Cardiac muscle cell (in vitro differentiated cells and primary cell): ENCODE data around the gene TCEANC2. TPM values are rescaled to one million over a fixed set of nuclear protein-coding genes. Genes with fewer than 3 reads are reported as not detected.
"Not testable (repeated sequence)": the region's sequence is repeated elsewhere in the genome, so short reads cannot be mapped to it uniquely, and the experiment has no call there.

ENCODE experiments used
- DNase-seq, 2 donors: peaks; one replicate each; pipeline versions ENCODE4 v3.0.0 to v3.0.0-alpha.2; 2010 to 2017; ENCODE audit warnings: low read depth in 1 of 2, low spot score in 1 of 2
- H3K27ac ChIP-seq: fragments of 200-600 bp; sonication (generic); 2 replicates; pipeline ENCODE4 v1.5.1; 2016
- H3K27me3 ChIP-seq: fragments of 200-600 bp; sonication (generic); 2 replicates; pipeline ENCODE4 v1.6.0; 2016; ENCODE audit warnings: control low read depth
- H3K36me3 ChIP-seq: fragments of 200-600 bp; sonication (generic); 2 replicates; pipeline ENCODE4 v1.5.1; 2016; ENCODE audit warnings: control low read depth
- H3K4me1 ChIP-seq: fragments of 200-600 bp; sonication (generic); 2 replicates; pipeline ENCODE4 v1.8.1; 2017; ENCODE audit warnings: low read depth, mild to moderate bottlenecking, mixed run types
- H3K4me3 ChIP-seq: fragments of 200-600 bp; sonication (generic); 2 replicates; pipeline ENCODE4 v1.5.1; 2016; ENCODE audit warnings: mild to moderate bottlenecking
- H3K9me3 ChIP-seq: fragments of 200-600 bp; sonication (generic); 2 replicates; pipeline ENCODE4 v1.5.1; 2017; ENCODE audit warnings: low read depth, mild to moderate bottlenecking, control low read depth
- polyA plus RNA-seq: library from polyadenylated mRNA; unstranded; fragments of >200 nt; fragmentation: Nextera tagmentation; extraction: Ambion mirVana; gene quantifications from 2 replicates; pipeline ENCODE4 v1.2.1, GENCODE V29; 2016
- total RNA-seq: library from RNA; depleted of rRNA; stranded (reverse); fragments of >200 nt; gene quantifications from 2 replicates; pipeline ENCODE4 v1.2.3, GENCODE V29; 2016
- TF ChIP-seq, protein P1 (sequence below): IDR thresholded peaks from 2 replicates; pipeline ENCODE4 v1.5.1; 2012; ENCODE audit warnings: low read depth, mild to moderate bottlenecking, low read length

The TCEANC2 gene
- total RNA-seq (5.7 and 10.1 TPM in 2 replicates), polyA plus RNA-seq (8.2 and 14.4 TPM in 2 replicates)

DNA sequence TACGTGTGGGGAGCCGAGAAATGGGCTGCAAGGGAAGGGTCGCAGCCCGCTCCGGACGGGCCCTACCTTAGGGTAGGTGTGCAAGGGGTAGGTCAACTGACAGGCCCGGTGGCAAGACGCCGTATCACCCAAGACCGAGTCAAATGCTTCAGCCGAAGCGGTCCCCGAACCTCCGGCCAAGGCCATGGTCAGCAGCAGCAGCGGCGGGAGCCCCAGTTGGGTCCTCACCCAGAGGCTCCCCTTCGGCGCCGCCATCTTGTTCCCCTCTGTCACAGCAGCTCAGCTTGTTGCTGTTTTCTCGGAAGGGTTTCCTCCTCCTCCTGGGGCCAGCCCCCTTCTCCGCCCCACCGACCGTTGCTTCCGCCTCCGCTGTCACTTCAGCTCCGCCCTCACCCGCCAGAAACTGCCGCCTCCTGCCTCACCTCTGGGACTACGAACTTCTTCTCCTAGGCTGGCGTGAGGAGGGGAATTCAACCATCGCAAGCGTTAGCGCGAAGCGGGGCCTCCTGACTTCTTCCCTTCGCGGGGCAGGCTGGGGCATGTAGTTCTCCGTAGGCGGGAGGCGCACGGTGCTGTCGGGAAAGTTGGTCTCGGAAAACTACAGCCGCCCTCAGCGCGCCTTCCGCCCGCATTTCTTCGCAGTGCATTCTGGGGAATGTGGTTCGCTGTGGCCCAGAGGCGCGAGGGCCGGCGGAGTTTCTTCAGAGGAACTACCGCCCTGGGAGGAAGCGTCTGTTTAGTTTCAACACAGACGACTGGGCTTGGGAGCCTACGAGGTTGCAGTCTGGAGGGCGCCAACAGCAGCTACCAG is at the start of gene TCEANC2, which contains the start of gene TMEM59:
Gene TCEANC2, plus strand, starts transcription at position 675 of the 811 bp plus-strand sequence. CDS start 815 bp downstream, outside the sequence.
Gene TMEM59, minus strand, starts transcription at position 271 of the 811 bp plus-strand sequence. Its CDS starts 16 bp downstream, at position 255.
- DNase-seq: peak; percentile 97 to 100
- Histone ChIP-seq H3K4me1 (peaks cover 14% of the 10 kb centered on the region), H3K36me3 (no peaks in the 10 kb centered on the region), H3K27ac (peak within 1 kb of the TSS; percentile 96), H3K4me3 (peak within 1 kb of the TSS; percentile 81), H3K9me3 (no peaks in the 10 kb centered on the region), H3K27me3 (no peaks in the 10 kb centered on the region)
- TF ChIP-seq, protein P1, sequence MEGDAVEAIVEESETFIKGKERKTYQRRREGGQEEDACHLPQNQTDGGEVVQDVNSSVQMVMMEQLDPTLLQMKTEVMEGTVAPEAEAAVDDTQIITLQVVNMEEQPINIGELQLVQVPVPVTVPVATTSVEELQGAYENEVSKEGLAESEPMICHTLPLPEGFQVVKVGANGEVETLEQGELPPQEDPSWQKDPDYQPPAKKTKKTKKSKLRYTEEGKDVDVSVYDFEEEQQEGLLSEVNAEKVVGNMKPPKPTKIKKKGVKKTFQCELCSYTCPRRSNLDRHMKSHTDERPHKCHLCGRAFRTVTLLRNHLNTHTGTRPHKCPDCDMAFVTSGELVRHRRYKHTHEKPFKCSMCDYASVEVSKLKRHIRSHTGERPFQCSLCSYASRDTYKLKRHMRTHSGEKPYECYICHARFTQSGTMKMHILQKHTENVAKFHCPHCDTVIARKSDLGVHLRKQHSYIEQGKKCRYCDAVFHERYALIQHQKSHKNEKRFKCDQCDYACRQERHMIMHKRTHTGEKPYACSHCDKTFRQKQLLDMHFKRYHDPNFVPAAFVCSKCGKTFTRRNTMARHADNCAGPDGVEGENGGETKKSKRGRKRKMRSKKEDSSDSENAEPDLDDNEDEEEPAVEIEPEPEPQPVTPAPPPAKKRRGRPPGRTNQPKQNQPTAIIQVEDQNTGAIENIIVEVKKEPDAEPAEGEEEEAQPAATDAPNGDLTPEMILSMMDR: no peak

DNA sequence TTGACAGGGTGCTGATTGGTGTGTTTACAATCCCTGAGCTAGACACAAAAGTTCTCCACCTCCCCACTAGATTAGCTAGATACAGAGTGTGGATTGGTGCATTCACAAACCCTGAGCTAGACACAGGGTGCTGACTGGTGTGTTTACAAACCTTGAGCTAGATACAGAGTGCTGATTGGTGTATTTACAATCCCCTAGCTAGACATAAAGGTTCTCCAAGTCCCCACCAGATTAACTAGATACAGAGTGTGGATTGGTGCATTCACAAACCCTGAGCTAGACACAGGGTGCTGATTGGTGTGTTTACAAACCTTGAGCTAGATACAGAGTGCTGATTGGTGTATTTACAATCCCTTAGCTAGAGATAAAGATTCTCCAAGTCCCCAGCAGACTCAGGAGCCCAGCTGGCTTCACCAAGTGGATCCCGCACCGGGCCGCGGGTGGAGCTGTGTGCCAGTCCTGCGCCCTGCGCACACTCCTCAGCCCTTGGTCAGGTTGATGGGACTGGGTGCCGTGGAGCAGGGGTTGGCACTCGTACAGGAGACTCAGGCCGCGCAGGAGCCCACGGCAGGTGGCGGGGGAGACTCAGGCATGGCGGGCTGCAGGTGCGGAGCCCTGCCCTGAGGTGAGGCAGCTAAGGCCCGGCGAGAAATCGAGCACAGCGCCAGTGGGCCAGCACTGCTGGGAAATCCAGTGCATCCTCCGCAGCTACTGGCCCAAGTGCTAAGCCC is 49.5 kb upstream of the TCEANC2 start:
- not testable (repeated sequence) for H3K36me3 ChIP-seq, H3K9me3 ChIP-seq, DNase-seq, H3K27me3 ChIP-seq, H3K4me3 ChIP-seq, H3K4me1 ChIP-seq, H3K27ac ChIP-seq

DNA sequence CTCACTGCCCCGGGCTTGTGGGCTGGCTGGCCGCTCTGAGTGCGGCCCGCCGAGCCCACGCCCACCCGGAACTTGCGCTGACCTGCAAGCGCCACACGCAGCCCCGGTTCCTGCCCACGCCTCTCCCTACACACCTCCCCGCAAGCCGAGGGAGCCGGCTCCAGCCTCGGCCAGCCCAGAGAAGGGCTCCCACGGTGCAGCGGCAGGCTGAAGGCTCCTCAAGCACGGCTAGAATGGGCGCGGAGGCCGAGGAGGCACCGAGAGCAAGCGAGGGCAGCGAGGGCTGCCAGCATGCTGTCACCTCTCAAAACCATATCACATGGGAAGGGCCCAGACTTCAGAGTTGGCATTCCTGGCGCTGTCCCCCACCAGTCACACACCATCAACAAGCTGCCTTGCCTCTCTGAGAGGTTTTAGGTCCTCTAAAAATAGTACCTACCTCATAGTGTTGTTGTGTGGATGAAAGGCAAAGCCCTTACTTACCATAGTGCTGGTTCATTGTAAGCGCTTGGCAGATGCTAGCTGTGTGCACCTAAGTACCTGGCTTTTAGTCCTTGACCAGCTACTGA is 48.8 kb upstream of the TCEANC2 start:
- Histone ChIP-seq H3K4me1 (no peaks in the 10 kb centered on the region), H3K36me3 (no peaks in the 10 kb centered on the region), H3K4me3 (no peak overlapping the region), H3K27me3 (no peaks in the 10 kb centered on the region), H3K27ac (no peak overlapping the region), H3K9me3 (no peaks in the 10 kb centered on the region)
- TF ChIP-seq, protein P1: no peak
- no peak for DNase-seq

DNA sequence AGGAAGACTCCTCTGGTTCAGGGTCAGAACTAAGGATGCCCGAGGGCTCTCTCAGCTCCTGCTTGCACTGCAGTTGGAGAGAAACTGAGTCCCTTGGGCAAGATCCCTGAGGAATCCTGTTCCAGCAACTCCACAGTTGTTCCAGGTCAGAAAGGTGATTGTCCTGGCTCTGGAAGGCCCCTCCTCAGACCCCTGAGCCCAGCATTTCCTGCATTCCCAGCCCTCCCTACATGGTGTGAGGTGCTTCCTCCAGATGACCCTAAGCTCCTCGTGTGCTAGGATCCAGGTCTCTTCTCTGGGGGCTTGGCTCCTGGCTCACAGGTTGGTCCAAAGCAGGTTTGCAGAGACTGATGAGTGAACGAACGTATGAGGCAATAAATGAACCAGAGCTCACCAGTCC is 46.9 kb upstream of the TCEANC2 start:
- Histone ChIP-seq H3K4me1 (no peaks in the 10 kb centered on the region), H3K9me3 (no peaks in the 10 kb centered on the region), H3K4me3 (no peak overlapping the region), H3K27me3 (no peaks in the 10 kb centered on the region), H3K27ac (no peak overlapping the region), H3K36me3 (no peaks in the 10 kb centered on the region)
- DNase-seq: no peak
- TF ChIP-seq, protein P1: no peak

DNA sequence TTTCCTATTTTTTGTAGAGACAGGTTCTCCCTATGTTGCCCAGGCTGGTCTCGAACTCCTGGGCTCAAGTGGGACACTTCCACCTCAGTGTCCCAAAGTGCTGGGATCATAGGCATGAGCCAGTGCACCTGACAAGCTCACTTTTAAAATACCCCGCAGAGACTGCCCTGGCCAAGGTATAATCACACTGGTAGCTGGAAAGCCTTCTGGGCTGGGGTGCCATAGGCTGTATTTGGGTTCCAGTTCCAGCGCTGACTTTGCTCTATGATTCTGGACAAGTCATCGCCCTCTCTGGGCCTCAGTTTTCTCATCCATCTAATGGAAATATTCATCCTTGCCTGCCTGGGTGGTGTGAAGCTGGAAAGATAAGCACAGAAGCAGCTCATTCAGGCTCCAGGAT is 45.8 kb upstream of the TCEANC2 start:
- no peak overlapping the region for H3K4me3 ChIP-seq
- H3K36me3 ChIP-seq: no peaks in the 10 kb centered on the region
- DNase-seq: no peak
- H3K4me1 ChIP-seq: no peaks in the 10 kb centered on the region
- no peak overlapping the region for H3K27ac ChIP-seq
- H3K27me3 ChIP-seq: no peaks in the 10 kb centered on the region
- TF ChIP-seq, protein P1: no peak
- no peaks in the 10 kb centered on the region for H3K9me3 ChIP-seq

DNA sequence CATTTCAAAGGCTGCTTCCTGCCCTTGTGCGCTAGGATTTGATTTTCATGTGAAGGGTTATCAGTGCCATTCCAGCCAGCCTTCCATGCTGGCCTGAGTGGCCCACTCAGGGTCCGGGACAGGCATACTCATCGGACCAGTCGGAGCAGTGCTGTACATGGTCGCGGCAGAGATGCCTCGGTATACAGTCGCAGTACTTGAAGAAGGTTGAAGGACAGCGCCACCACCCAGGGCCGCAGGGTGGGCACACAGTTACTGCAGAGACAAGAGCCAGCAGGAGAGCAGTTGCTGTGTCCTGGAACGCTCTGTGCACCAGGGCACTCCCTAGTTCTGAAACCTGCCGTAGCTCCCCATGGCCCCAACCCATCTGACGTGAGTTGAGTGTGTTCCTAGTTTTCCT is 44.5 kb upstream of the TCEANC2 start:
- no peak for DNase-seq
- Histone ChIP-seq H3K27me3 (no peaks in the 10 kb centered on the region), H3K27ac (no peak overlapping the region), H3K9me3 (no peaks in the 10 kb centered on the region), H3K36me3 (no peaks in the 10 kb centered on the region), H3K4me3 (no peak overlapping the region), H3K4me1 (no peaks in the 10 kb centered on the region)
- TF ChIP-seq, protein P1: no peak
